Upper lobe of left lung (tissue), 4 donors: Measurements from ENCODE around the gene PPP1R14D.

ENCODE experiments used
- EP300 ChIP-seq, 4 donors: sonication (generic); formaldehyde crosslinking; IDR thresholded peaks; one replicate each; pipeline ENCODE4 v1.5.1; 2017; ENCODE audit warnings: antibody characterized with exemption in 4 of 4, control low read depth in 2 of 4
- POLR2A ChIP-seq, 4 donors: fragments of 450-650 bp; IDR thresholded peaks; one replicate each; pipeline ENCODE4 v1.5.1; 2016 to 2017; ENCODE audit warnings: antibody characterized with exemption in 4 of 4, mild to moderate bottlenecking in 2 of 4
- POLR2AphosphoS5 ChIP-seq, 2 donors: sonication (generic); formaldehyde crosslinking; IDR thresholded peaks; one replicate each; pipeline ENCODE4 v1.5.1; 2017; ENCODE audit warnings: antibody characterized with exemption in 2 of 2
- TF ChIP-seq, protein P1 (sequence below), 6 experiments: fragments of 450-650 bp in 4 of 6; fragments of 200-600 bp in 2 of 6; sonication (generic) in 2 of 6; IDR thresholded peaks; one replicate each; pipeline ENCODE4 v1.5.1; 2016 to 2019; ENCODE audit warnings: antibody characterized with exemption in 6 of 6

DNA sequence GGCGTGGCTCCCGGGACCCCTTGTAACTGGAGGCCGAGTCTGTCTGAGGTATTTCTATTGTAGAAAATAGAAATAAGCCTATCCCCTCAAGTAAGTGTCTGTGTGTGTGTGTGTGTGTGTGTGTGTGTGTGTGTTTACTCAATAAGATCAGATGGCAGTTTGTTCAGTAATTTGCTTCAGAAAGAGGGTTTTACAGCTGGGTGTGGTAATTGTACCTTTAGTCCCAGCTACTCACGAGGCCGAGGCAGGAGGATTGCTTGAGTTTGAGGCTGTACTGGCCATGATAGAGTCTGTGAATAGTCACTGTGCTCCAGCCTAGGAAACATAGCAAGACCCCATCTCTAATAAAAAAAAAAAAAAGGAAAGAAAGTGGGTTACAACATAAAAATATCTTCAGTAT, 24.0 kb upstream of the PPP1R14D start:
- TF ChIP-seq, protein P1, sequence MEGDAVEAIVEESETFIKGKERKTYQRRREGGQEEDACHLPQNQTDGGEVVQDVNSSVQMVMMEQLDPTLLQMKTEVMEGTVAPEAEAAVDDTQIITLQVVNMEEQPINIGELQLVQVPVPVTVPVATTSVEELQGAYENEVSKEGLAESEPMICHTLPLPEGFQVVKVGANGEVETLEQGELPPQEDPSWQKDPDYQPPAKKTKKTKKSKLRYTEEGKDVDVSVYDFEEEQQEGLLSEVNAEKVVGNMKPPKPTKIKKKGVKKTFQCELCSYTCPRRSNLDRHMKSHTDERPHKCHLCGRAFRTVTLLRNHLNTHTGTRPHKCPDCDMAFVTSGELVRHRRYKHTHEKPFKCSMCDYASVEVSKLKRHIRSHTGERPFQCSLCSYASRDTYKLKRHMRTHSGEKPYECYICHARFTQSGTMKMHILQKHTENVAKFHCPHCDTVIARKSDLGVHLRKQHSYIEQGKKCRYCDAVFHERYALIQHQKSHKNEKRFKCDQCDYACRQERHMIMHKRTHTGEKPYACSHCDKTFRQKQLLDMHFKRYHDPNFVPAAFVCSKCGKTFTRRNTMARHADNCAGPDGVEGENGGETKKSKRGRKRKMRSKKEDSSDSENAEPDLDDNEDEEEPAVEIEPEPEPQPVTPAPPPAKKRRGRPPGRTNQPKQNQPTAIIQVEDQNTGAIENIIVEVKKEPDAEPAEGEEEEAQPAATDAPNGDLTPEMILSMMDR (IDR thresholded peaks at IDR 0.05) = no peak
- TF ChIP-seq EP300 (IDR thresholded peaks at IDR 0.05) (no peak), POLR2A (IDR thresholded peaks at IDR 0.05) (no peak), POLR2AphosphoS5 (IDR thresholded peaks at IDR 0.05) (no peak)
